Neuronal stem cell (in vitro differentiated cells): ENCODE results near the gene ACAD8.

Experiments used
- DNase-seq: peaks from one replicate; pipeline ENCODE4 v3.0.0-alpha.2; 2013; ENCODE audit warnings: low spot score
- H2AFZ ChIP-seq: one replicate; pipeline ENCODE4 v1.6.1; 2013; ENCODE audit warnings: mild to moderate bottlenecking, low read length, inconsistent platforms
- H2AK5ac ChIP-seq: 2 replicates; pipeline ENCODE4 v1.6.1; 2013; ENCODE audit warnings: low read depth, mild to moderate bottlenecking, inconsistent platforms, low read length, moderate library complexity, mixed read lengths
- H2BK120ac ChIP-seq: 2 replicates; pipeline ENCODE4 v1.6.1; 2013; ENCODE audit warnings: low read depth, mild to moderate bottlenecking, inconsistent platforms, low read length, moderate library complexity, mixed read lengths
- H2BK12ac ChIP-seq: one replicate; pipeline ENCODE4 v1.6.1; 2013; ENCODE audit warnings: low read length, inconsistent platforms
- H2BK15ac ChIP-seq: 2 replicates; pipeline ENCODE4 v1.6.1; 2013; ENCODE audit warnings: mild to moderate bottlenecking, low read length, inconsistent platforms, mixed read lengths
- H2BK5ac ChIP-seq: one replicate; pipeline ENCODE4 v1.6.1; 2013; ENCODE audit warnings: inconsistent platforms, mild to moderate bottlenecking, low read length, moderate library complexity
- H3K14ac ChIP-seq: one replicate; pipeline ENCODE4 v1.6.1; 2013; ENCODE audit warnings: low read length, inconsistent platforms
- H3K18ac ChIP-seq: 2 replicates; pipeline ENCODE4 v1.6.1; 2013; ENCODE audit warnings: low read length, inconsistent platforms
- H3K23ac ChIP-seq: 2 replicates; pipeline ENCODE4 v1.6.1; 2013; ENCODE audit warnings: low read depth, mild to moderate bottlenecking, mixed read lengths, low read length, inconsistent platforms; ENCODE audit not compliant: poor library complexity
- H3K27ac ChIP-seq: replicated peaks from 3 replicates; pipeline ENCODE4 v1.5.1; 2013; ENCODE audit warnings: low read length, inconsistent platforms
- H3K27me3 ChIP-seq, 3 experiments: 2 replicates each; pipeline ENCODE4 v1.6.1; 2013; ENCODE audit warnings: low read length in 3 of 3, mild to moderate bottlenecking in 2 of 3, inconsistent platforms in 1 of 3, low read depth in 1 of 3, mixed read lengths in 1 of 3, moderate library complexity in 1 of 3; ENCODE audit not compliant: control insufficient read depth in 3 of 3, insufficient read depth in 3 of 3
- H3K36me3 ChIP-seq, 2 donors: replicated peaks in 1 of 2; 2 replicates each; pipeline ENCODE4 v1.6.1; 2013; ENCODE audit warnings: low read length in 2 of 2; ENCODE audit not compliant: control insufficient read depth in 2 of 2, insufficient read depth in 2 of 2
- H3K4ac ChIP-seq: 2 replicates; pipeline ENCODE4 v1.6.1; 2013; ENCODE audit warnings: inconsistent platforms, mild to moderate bottlenecking, low read length, moderate library complexity
- H3K4me1 ChIP-seq, 2 donors: 1 replicate in 1 of 2; 2 replicates in 1 of 2; pipeline ENCODE4 v1.6.1; 2013; ENCODE audit warnings: low read length in 2 of 2, low read depth in 1 of 2; ENCODE audit not compliant: control insufficient read depth in 2 of 2, insufficient read depth in 1 of 2
- H3K4me2 ChIP-seq: one replicate; pipeline ENCODE4 v1.6.1; 2013; ENCODE audit warnings: mild to moderate bottlenecking, low read length, inconsistent platforms; ENCODE audit not compliant: insufficient read depth, poor library complexity, severe bottlenecking
- H3K4me3 ChIP-seq, 2 donors: 2 replicates each; pipeline ENCODE4 v1.5.1; 2013; ENCODE audit warnings: low read length in 2 of 2, mild to moderate bottlenecking in 2 of 2, inconsistent platforms in 1 of 2, moderate library complexity in 1 of 2
- H3K79me1 ChIP-seq: one replicate; pipeline ENCODE4 v1.6.1; 2013; ENCODE audit warnings: low read depth, mild to moderate bottlenecking, inconsistent platforms, low read length, moderate library complexity
- H3K9ac ChIP-seq: one replicate; pipeline ENCODE4 v1.6.1; 2013; ENCODE audit warnings: mild to moderate bottlenecking, low read depth, low read length, inconsistent platforms; ENCODE audit not compliant: poor library complexity
- H3K9me3 ChIP-seq, 2 donors: replicated peaks in 1 of 2; 2 replicates each; pipeline versions ENCODE3 to v1.6.1; 2013; ENCODE audit warnings: low read length in 2 of 2, mild to moderate bottlenecking in 2 of 2, inconsistent platforms in 1 of 2, low read depth in 1 of 2, mixed read lengths in 1 of 2, moderate library complexity in 1 of 2; ENCODE audit not compliant: control insufficient read depth in 2 of 2, insufficient read depth in 1 of 2
- H4K8ac ChIP-seq: one replicate; pipeline ENCODE4 v1.6.1; 2013; ENCODE audit warnings: low read depth, mild to moderate bottlenecking, inconsistent platforms, low read length, moderate library complexity
- H4K91ac ChIP-seq: one replicate; pipeline ENCODE4 v1.6.1; 2013; ENCODE audit warnings: low read length, low read depth, mild to moderate bottlenecking, inconsistent platforms; ENCODE audit not compliant: poor library complexity
- WGBS, 2 donors: extraction: QIAGEN DNeasy Blood & Tissue Kit; methylation state at CpG; one replicate each; pipeline ENCODE4 v1.1.7; 2013; ENCODE audit warnings: missing lambda C conversion rate in 2 of 2, mixed read lengths in 1 of 2; ENCODE audit not compliant: insufficient read length in 2 of 2, insufficient replicate concordance in 1 of 2; ENCODE audit errors: extremely low coverage in 2 of 2; 5-methylcytosine and 5-hydroxymethylcytosine counted together

Gene ACAD8

DNA sequence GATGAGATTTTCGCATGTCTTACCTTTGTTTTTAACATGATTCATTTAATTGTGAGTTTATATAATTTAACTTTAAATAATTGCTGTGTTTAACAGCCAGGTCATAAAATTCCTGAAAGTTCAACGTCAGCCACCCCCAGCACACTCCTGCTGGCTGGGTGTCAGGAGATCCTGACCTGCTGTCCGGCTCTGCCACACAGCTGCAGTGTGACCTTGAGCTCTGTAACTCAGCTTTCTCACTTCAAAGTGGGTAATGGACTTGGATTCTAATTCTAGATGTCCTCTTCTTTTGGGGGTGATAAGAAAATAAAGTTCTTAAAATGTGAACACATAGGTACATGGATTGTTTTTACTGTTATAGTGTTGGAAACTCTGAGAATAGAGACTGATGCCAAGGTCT lies 18.0 kb upstream of the ACAD8 start:
- Histone ChIP-seq H2BK12ac (no peak overlapping the region), H3K14ac (no peak overlapping the region), H3K27ac (no peak overlapping the region), H3K36me3 (peaks cover 0 to 29% of the 10 kb centered on the region in 2 donors), H2AFZ (no peak overlapping the region), H2AK5ac (no peak overlapping the region), H4K91ac (no peak overlapping the region), H3K79me1 (peaks cover 2% of the 10 kb centered on the region), H4K8ac (no peak overlapping the region), H3K9ac (no peak overlapping the region), H3K23ac (no peak overlapping the region), H3K4ac (no peak overlapping the region), H3K27me3 (no peaks in the 10 kb centered on the region), H2BK5ac (no peak overlapping the region), H3K9me3 (no peaks in the 10 kb centered on the region), H3K4me2 (no peak overlapping the region), H2BK120ac (no peak overlapping the region), H3K18ac (no peak overlapping the region), H3K4me1 (no peaks in the 10 kb centered on the region), H2BK15ac (no peak overlapping the region), H3K4me3 (no peak overlapping the region)
- WGBS, 2 donors = no CpG with 5 or more reads among the region's 3 CpGs
- DNase-seq = no peak

DNA sequence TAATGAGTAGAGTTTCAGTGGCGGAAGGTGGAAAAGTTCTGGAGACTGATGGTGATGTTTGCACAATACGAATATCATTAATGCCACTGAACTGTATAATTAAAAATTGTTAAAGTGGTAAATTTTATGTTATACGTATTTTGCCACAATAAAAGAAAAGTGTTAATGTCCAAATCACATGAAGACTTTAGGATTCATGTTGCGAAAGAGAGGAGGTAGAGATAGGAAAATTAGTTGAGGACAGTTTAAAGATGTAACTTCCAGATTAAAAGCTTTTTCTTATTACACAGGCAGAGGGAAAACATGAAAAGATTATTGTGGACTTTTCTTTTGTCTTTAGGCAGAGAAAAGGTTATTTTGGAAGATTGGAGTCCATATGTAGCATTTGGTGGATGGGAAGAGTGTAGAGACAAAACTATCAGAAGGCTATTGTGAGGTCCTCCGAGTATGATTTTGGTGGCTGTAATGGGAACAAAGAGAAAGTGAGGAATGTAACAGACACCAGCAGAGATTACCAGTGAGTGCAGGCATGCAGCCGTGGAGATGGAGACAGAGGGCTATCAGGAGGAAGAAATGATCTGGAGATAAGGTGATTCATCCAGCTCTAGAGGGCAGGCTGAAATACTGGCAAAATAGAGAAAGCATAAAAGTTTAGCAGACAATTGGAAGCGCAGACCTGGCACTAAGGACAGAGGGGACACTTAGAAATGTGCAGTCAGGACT lies 16.4 kb upstream of the ACAD8 start:
- H2BK15ac ChIP-seq = no peak overlapping the region
- H3K4ac ChIP-seq = no peak overlapping the region
- H3K4me1 ChIP-seq = no peaks in the 10 kb centered on the region
- H3K23ac ChIP-seq = no peak overlapping the region
- H2BK120ac ChIP-seq = no peak overlapping the region
- no peak overlapping the region for H4K91ac ChIP-seq
- no peak overlapping the region for H3K4me2 ChIP-seq
- no CpG with 5 or more reads among the region's 7 CpGs for WGBS, 2 donors
- no peak overlapping the region for H2AFZ ChIP-seq
- no peak overlapping the region for H3K9ac ChIP-seq
- no peak overlapping the region for H3K18ac ChIP-seq
- no peak overlapping the region for H3K27ac ChIP-seq
- no peak overlapping the region for H3K14ac ChIP-seq
- H2BK5ac ChIP-seq = no peak overlapping the region
- peaks cover 3 to 43% of the 10 kb centered on the region in 2 donors for H3K36me3 ChIP-seq
- H2BK12ac ChIP-seq = no peak overlapping the region
- H2AK5ac ChIP-seq = no peak overlapping the region
- H3K27me3 ChIP-seq = no peaks in the 10 kb centered on the region
- H3K4me3 ChIP-seq = no peak overlapping the region
- DNase-seq = no peak
- no peaks in the 10 kb centered on the region for H3K79me1 ChIP-seq
- no peak overlapping the region for H4K8ac ChIP-seq
- no peaks in the 10 kb centered on the region for H3K9me3 ChIP-seq

DNA sequence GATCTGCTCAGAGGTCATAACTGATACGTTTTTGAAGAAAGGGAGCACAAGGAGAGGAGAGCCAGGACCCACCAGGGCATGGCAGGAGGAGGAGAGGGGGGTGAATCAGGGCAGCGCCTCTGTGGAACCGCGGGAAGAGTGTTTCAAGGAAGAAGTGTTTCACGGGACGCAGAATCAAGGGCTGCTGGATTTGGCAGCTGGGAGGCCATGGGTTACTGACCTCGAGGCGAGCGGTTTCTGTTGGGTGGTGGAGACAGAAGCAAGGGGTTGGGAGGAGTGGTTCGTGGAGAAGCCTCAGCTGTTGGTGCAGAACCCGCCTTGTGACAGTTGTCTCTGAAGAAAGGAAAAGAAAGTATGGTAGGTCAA lies 15.8 kb upstream of the ACAD8 start:
- no peak overlapping the region for H3K18ac ChIP-seq
- no peaks in the 10 kb centered on the region for H3K27me3 ChIP-seq
- no peak overlapping the region for H2BK120ac ChIP-seq
- no peak overlapping the region for H2AK5ac ChIP-seq
- DNase-seq = no peak
- H2BK15ac ChIP-seq = no peak overlapping the region
- H3K4me1 ChIP-seq = no peaks in the 10 kb centered on the region
- H3K4me2 ChIP-seq = no peak overlapping the region
- no peak overlapping the region for H3K27ac ChIP-seq
- WGBS, 2 donors = no CpG with 5 or more reads among the region's 11 CpGs
- H2BK5ac ChIP-seq = no peak overlapping the region
- no peak overlapping the region for H2AFZ ChIP-seq
- no peak overlapping the region for H4K91ac ChIP-seq
- no peaks in the 10 kb centered on the region for H3K79me1 ChIP-seq
- H3K4ac ChIP-seq = no peak overlapping the region
- H3K23ac ChIP-seq = no peak overlapping the region
- no peak overlapping the region for H2BK12ac ChIP-seq
- H4K8ac ChIP-seq = no peak overlapping the region
- no peak overlapping the region for H3K9ac ChIP-seq
- no peak overlapping the region for H3K4me3 ChIP-seq
- H3K9me3 ChIP-seq = no peaks in the 10 kb centered on the region
- peaks cover 3 to 48% of the 10 kb centered on the region in 2 donors for H3K36me3 ChIP-seq
- H3K14ac ChIP-seq = no peak overlapping the region

DNA sequence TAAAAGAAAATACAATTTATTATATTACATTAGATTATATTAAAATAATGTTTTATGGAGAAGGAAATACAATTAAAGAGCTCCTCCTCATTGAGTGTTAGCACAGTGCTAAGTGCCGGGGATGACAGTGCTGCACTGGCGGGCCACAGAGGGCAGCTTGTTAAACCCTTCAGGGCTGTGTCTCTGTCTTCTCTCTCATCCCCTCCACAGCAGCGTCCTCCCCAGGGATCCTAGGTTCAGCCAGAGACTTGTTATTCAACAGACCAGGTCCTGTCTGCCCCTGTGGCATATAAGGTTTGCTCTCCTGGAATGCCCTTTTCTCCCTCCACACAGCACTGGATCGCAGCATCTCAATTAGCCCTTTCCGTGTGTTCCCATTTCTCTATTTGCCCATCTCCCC lies 14.4 kb upstream of the ACAD8 start:
- Histone ChIP-seq H3K9me3 (no peaks in the 10 kb centered on the region), H3K79me1 (no peaks in the 10 kb centered on the region), H2BK12ac (no peak overlapping the region), H3K4me1 (no peaks in the 10 kb centered on the region), H3K36me3 (peaks cover 12 to 62% of the 10 kb centered on the region in 2 donors), H2BK15ac (no peak overlapping the region), H3K18ac (no peak overlapping the region), H2AK5ac (no peak overlapping the region), H3K4ac (no peak overlapping the region), H3K14ac (no peak overlapping the region), H2AFZ (no peak overlapping the region), H3K27ac (no peak overlapping the region), H3K4me2 (no peak overlapping the region), H2BK5ac (no peak overlapping the region), H3K9ac (no peak overlapping the region), H3K27me3 (no peaks in the 10 kb centered on the region), H3K4me3 (no peak overlapping the region), H4K8ac (no peak overlapping the region), H2BK120ac (no peak overlapping the region), H4K91ac (no peak overlapping the region), H3K23ac (no peak overlapping the region)
- DNase-seq = no peak
- no CpG with 5 or more reads among the region's 5 CpGs for WGBS, 2 donors
